Body of pancreas (tissue), 4 donors: ENCODE results near the gene TIE1.

Experiments
- POLR2A ChIP-seq, 3 donors: fragments of 450-650 bp; IDR thresholded peaks; one replicate each; pipeline ENCODE4 v1.6.1; 2016; ENCODE audit warnings: antibody characterized with exemption in 3 of 3, mild to moderate bottlenecking in 2 of 3
- TF ChIP-seq, protein P1 (sequence below), 7 experiments: fragments of 450-650 bp in 4 of 7; fragments of 200-600 bp in 3 of 7; sonication (generic) in 3 of 7; IDR thresholded peaks; one replicate each; pipeline ENCODE4 v1.5.1; 2016 to 2019; ENCODE audit warnings: antibody characterized with exemption in 7 of 7

DNA sequence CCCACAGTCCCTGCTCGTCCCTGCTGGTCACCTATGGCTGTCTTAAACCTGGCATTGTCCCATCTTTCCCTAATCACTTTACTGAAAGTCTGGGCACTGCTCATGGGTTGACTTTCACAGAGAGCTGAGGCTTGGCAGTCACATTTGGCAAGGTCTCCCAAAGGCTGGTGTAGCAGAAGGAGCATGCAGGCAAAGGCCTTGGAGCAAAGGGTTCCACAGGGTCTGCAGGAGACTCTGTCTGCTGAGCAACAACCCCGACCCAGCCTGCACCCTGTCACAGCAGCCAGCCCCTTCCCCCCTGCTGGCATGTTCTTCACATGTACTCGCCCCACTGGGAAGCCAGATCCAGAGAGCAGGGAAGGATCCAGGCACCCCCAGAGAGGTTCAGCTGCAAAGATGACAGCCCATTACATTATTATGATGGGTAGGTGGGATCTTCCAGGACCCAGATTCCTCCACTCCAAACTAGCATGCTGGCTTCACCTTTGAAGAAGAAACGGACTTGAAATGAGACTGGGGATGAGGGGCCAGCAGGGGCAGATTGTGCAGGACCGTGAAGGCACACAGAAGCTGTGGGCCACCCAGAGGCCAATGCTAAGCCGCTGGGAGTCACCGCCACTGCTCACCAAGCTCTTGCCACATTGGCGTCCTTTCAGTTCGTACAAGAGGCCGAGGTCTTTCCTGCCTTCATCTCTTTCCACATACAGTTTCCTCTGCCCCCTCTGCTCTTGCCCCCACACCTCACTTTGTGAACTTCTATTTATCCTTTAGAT, 45.2 kb upstream of the TIE1 start:
- TF ChIP-seq, protein P1, sequence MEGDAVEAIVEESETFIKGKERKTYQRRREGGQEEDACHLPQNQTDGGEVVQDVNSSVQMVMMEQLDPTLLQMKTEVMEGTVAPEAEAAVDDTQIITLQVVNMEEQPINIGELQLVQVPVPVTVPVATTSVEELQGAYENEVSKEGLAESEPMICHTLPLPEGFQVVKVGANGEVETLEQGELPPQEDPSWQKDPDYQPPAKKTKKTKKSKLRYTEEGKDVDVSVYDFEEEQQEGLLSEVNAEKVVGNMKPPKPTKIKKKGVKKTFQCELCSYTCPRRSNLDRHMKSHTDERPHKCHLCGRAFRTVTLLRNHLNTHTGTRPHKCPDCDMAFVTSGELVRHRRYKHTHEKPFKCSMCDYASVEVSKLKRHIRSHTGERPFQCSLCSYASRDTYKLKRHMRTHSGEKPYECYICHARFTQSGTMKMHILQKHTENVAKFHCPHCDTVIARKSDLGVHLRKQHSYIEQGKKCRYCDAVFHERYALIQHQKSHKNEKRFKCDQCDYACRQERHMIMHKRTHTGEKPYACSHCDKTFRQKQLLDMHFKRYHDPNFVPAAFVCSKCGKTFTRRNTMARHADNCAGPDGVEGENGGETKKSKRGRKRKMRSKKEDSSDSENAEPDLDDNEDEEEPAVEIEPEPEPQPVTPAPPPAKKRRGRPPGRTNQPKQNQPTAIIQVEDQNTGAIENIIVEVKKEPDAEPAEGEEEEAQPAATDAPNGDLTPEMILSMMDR (IDR thresholded peaks at IDR 0.05): no peak
- no peak for TF ChIP-seq POLR2A (IDR thresholded peaks at IDR 0.05)
